ENCODE measurements around the gene CDIPT.
"Not testable (repeated sequence)": the region's sequence is repeated elsewhere in the genome, so short reads cannot be mapped to it uniquely, and the experiment has no call there.

CDIPT gene

DNA sequence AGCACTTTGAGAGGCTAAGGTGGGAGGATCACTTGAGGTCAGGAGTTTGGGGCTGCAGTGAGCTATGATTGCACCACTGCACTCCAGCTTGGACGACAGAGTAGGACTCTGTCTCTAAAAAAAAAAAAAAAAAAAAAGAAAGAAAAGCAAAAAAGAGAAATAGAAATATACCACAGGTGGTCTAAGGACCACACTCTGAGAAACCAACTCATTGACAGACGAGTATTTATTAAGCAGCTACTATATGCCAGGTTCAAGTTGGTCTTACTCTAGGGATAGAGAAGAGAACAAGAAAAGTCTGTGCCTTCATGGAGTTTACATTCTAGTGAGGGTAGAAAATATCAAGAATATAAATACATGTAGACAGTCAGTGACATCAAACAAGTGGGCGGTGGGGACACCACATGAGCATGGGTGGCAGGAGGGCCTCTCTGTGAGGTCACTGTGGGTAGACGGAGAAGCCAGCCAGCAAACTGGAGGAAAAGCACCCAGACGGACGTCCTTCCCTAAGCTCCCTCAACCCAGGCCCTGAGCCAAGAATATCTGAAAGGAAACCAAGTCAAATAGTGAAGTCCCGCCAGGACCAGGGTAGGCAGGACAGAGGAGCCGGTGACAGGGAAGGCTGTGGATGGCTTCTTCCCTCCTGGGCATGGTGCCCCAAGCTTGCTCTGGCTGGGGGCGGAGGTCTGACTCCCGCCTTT, 4.7 kb downstream of the CDIPT start:
- DNase-seq (ENCODE audit: low read depth in 3 of 3): no peak

DNA sequence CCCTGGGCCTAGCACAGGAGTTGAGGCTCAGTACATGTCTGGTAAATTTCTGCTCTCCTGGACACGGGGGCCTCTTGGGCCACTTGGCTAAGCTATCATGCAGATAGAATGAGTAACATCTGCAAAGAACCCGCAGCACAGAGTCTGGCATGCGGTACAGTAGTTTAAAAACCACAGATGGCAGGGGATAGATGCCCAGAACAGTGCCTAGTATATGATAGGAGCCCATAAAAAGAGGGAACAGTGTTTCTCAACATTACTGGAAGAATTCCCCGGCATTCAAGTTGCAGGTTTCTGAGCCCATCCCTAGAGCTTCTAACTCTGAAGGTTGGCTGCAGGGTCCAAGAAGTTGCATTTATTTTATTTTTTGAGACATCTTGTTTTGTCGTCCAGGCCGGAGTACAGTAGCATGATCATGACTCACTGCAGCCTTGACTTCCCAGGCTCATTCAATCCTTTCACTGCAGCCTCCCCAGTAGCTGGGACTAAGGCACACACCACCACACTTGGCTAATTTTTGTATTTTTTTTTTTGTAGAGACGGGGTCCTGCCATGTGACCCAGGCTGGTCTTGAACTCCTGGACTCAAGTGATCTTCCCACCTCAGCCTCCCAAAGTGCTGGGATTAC, 5.8 kb downstream of the CDIPT start:
- no peak for DNase-seq (ENCODE audit: low read depth in 3 of 3)

DNA sequence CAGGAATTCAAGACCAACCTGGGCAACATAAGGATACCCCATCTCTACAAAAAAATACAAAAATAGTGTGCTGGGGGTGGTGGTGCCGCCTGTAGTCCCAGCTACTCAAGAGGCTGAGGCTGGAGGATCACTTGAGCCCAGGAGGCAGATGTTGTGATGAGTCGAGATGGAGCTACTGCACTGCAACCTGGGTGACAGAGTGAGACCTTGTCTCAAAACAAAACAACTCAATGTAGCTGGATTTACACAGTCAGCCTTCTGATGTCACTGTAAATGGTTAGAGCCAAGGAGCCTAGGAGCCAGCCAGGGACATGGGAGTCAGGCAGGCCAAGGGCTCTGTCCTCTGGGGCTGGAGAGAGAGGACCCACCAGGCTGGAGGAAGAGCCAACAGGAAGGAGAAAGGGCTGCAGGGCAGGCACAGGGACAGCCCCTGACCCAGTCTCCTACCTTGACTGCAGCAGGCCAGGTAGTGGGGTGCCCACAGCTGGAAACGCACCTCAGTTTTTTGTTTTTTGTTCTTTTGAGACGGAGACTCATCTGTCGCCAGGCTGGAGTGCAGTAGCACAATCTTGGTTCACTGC, 8.4 kb downstream of the CDIPT start:
- DNase-seq (ENCODE audit: low read depth in 3 of 3): no peak

DNA sequence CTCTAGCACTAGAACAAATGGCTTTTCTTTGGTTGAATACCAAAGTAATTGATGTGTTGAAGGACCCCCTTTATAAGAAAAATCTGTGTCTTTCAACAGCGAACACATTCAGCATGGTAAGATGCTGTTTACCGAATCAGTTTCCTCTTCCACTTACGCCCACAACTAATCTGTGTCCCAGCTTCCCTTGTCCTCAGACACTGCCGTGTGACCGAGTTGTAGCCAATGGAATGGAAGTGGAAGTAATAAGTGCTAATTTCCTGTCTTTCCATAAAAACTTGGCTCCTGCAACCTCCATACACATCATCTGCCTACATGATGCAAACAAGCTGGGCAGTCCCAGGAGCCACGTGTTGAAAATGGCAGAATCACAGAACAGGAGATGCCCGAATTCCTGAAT, 10.4 kb downstream of the CDIPT start:
- no peak for DNase-seq (ENCODE audit: low read depth in 3 of 3)

DNA sequence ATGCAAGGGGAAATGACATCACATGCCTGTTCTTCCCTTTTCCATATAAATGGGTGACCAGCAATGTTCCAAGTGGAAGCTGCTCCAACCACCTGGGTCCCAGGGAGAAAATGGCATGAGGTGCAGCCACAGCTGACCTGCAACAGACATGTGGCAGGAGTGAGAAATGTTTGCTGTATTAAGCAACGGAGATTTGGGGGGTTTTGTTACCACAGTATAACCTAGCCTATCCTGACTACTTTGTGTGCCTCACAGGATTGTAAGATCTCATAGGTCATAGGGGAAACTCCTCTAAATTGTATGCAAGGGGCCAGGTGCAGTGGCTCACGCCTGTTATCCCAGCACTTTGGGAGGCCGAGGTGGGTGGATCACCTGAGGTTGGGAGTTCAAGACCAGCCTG, 12.0 kb downstream of the CDIPT start:
- DNase-seq (ENCODE audit: low read depth in 3 of 3): no peak

DNA sequence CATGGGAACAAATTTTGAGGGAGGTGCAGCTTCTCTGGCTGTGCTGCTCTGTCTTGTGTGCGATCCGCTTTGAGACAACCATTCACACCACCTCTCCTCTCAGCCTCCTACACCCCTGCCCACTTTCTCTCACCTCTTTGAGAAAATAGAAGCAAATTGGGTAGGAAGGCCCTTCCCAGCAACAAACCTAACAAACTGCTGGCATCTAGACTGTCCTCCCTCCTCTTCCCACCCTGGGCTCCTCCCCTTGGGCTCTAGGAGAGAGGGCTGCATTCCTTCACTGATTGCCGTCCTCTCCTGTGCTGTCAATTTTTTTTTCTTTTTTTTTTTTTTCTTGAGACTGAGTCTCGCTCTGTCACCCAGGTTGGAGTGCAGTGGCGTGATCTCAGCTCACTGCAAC, 13.5 kb downstream of the CDIPT start:
- DNase-seq (ENCODE audit: low read depth in 3 of 3): no peak

DNA sequence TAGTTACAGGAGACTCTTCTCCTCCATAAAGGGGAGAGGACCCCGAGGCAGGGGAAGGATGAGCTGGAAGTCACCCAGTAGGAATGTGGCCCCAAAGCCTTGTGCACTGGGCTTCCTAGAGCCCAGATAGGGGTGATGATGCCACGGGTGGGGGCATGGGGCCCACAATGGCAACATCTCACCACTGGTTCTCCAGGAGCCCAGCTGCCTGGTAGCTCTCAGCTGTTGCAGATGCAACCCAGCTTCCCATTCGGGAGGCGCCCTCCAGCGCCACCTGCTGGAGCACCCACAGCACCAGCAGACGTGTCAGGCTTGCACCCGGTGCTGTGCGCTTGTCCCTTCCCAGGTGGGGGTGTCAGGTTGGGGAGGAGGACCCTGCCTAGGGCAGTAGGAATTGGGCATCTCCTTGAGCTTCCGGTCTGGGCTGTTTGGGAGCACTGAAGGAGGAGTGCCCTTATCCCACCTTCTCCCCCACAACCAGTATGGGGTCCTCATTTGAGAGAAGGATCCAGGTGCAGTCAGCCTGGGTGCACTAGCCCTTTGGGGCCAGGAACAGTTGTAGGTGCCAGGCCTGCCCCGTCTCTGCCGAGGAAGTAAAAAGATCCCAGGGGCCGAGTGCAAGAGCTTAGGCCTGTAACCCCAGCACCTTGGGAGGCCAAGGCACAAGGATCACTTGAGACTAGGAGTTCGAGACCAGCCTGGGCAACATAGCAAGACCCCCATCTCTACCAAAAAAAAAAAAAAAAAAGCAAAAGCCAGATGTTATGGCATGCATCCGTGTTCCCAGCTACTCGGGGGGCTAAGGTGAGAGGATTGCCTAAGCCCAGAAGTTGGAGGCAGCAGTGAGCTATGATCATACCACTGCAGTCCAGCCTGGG, 14.4 kb downstream of the CDIPT start:
- peak; percentile 64 to 77 (median 68) for DNase-seq (ENCODE audit: low read depth in 3 of 3)

DNA sequence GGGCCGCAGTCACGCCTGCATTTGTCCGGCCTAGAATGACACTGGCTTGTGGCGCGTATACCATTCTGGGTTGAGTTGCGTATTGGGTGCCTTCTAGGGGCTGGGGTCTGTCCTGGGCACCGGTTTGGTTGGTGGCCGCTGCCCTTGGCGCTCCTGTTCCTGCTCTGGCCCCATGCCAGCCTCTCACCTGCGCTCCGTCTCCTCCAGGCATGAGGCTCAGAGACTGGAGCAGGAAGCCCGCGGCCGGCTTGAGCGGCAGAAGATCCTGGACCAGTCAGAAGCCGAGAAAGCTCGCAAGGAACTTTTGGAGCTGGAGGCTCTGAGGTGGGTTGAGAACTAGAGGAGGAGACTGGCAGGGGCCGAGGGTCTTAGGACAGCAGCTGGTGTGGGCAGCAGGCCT, 17.4 kb downstream of the CDIPT start:
- DNase-seq (ENCODE audit: low read depth in 3 of 3): no peak

DNA sequence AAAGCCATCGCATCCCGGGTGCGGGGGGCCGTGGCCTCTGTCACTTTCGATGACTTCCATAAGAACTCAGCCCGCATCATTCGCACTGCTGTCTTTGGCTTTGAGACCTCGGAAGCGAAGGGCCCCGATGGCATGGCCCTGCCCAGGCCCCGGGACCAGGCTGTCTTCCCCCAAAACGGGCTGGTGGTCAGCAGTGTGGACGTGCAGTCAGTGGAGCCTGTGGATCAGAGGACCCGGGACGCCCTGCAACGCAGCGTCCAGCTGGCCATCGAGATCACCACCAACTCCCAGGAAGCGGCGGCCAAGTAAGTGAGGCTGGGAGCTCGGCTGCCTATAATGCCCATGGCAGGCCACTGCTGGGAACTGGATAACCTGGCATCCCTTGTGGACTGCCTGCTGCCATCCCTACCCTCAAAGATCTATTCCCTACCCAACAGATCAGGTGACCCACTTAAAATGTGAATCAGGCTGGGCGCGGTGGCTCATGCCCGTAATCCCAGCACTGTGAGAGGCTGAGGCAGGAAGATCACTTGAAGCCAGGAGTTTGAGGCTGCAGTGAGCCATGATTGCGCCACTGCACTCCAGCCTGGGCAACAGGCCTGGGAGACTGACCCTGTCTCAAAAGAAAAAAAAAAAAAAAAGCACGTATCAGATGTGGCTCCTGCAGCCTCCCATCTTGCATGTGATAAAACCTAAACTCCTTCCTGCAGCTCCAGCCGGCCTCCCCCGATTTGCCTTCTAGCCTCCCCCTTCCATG, 18.3 kb downstream of the CDIPT start:
- no peak for DNase-seq (ENCODE audit: low read depth in 3 of 3)

DNA sequence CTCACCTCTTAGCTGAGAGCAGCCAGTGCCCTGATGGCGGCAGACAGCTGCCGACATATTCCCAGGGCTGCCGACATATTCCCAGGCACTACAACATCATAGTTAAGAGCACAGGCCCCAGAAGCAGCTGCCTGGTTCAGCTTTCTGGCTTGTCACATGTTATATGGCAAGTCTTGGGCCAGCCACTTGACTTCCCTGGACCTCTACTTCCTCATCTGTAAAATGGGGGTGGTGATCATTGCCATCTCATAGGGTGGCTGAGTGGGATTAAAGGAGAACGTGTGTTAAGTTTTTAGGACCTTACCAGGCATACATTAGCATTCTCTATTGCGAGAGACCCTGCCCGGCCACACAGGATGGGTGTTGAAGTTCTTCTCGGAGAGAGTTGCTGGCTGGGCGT, 19.1 kb downstream of the CDIPT start:
- DNase-seq (ENCODE audit: low read depth in 3 of 3): no peak

DNA sequence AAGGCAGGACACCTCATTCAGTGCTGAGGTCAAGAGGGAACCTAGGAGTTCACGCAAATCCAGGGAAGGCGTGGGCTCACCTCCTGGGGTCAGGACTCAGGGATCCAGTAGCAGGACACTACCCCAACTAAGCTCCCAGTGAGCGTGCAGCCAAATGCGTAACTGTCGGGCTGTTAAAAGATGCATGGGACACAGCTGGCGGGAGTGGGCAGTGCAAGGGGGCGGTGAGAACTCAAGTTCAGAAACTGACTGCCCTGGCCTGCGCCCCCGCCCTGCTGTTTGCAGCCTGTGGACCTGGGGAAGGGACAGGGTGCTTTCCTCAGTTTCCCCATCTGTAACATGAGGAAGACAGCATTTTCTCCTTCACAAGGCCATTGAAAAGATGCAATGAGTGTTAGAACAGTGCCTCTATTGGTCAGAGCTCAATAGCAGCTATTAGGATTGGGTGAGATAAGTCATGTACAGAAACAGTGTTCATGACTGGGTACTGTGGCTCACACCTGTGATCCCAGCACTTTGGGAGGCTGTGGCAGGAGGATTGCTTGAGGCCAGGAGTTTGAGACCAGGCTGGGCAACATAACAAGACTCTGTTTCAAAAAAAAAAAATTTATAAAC, 20.2 kb downstream of the CDIPT start:
- DNase-seq (ENCODE audit: low read depth in 3 of 3): no peak

DNA sequence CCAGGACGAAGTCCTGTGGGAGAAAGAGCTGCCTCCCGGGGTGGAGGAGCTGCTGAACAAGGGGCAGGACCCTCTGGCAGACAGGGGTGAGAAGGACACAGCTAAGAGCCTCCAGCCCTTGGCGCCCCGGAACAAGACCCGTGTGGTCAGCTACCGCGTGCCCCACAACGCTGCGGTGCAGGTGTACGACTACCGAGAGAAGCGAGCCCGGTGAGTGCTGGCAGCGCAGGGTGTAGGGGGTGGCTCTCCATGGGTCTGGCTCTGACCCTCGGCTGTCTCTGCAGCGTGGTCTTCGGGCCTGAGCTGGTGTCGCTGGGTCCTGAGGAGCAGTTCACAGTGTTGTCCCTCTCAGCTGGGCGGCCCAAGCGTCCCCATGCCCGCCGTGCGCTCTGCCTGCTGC, 21.4 kb downstream of the CDIPT start:
- no peak for DNase-seq (ENCODE audit: low read depth in 3 of 3)

DNA sequence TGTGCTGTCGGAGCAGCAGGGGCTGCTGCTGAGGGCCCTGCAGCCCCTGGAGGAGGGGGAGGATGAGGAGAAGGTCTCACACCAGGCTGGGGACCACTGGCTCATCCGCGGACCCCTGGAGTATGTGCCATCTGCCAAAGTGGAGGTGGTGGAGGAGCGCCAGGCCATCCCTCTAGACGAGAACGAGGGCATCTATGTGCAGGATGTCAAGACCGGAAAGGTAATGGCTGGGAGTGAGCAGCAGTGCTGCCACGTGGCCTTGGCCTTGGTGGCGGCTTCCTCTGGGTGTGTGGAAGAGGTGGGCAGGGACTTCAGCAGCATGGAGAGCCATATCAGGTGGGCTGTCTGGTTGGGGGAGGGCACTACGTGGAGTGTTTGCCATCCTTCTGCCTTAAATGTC, 22.8 kb downstream of the CDIPT start:
- no peak for DNase-seq (ENCODE audit: low read depth in 3 of 3)

DNA sequence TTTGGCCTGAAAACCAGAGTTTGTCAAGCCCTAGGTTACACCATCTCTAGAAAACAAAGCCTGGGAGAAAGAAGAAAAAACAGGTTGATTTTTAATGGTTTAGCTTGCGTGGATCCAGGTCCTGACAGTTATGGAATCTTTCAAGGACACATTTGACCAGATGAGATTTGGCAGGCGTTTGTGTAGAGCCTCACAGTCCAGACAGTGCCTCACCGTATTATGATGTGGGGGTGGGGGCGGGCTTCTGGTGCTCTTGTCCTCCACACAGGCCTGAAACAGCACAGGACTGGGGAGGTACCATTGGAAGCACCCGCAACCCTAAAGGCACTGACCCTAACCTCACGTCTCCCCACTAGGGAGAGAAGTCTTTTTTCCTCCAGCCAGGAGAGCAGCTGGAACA, 23.2 kb downstream of the CDIPT start:
- no peak for DNase-seq (ENCODE audit: low read depth in 3 of 3)

DNA sequence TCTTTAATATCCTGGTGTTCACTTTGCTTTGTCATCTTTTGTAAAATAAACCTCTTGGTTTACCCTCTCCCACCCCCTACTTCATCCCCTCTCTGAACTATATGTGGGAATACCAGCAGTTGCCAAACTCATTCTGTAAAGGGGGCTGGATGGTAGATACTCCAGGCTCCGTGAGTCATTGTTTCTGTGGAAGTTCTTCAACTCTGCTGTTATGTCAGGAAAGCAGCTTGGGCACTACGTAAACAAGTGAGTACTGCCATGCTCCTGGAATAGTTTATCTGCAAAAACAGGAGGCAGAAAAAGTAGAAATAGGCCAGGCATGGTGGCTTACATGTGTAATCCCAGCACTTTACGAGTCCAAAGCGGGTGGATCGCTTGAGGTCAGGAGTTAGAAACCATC, 25.2 kb downstream of the CDIPT start:
- no peak for DNase-seq (ENCODE audit: low read depth in 3 of 3)

DNA sequence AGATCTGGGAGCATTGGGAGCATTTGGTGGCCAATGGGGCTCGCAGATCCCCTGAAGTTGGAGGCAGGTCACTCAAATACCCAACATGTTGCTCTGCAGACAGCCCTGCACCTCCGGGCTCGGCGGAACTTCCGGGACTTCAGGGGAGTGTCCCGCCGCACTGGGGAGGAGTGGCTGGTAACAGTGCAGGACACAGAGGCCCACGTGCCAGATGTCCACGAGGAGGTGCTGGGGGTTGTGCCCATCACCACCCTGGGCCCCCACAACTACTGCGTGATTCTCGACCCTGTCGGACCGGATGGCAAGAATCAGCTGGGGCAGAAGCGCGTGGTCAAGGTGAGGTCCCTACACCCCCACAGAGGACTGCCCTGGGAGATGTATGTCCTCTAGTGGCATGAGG, 26.4 kb downstream of the CDIPT start:
- DNase-seq (ENCODE audit: low read depth in 3 of 3): no peak

DNA sequence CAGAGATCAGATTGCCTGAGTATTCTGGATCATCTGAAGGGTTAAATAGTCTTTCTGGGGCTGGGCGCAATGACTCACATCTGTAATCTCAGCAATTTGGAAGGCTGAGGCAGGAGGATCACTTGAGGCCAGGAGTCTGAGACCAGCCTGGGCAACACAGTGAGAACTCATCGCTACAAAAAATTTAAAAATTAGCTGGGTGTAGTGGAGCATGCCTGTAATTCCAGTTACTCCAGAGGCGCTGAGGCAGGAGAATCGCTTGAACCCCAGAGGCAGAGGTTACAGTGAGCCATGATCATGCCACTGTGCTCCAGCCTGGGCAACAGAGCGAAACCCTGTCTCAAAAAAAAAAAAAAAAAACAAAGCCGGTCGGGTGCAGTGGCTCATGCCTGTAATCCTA, 27.1 kb downstream of the CDIPT start:
- no peak for DNase-seq (ENCODE audit: low read depth in 3 of 3)

DNA sequence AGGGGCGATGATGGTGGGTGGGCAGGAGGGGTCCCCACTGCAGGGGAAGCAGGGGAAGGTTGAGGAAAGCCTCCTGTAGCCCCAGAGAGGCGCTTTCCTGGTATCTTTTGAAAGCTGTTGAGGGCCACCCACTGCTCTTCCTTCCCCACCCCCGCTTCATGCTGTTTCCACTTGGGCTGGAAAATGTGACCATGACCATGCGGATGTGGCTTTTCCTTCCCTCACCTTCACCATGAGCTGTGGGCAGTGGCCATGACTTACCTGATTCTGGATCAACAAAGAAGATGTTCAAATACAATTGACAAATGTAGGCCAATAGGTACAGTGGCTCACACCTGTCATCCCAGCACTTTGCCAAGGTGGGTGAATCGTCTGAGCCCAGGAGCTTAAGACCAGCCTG, 28.9 kb downstream of the CDIPT start:
- no peak for DNase-seq (ENCODE audit: low read depth in 3 of 3)

DNA sequence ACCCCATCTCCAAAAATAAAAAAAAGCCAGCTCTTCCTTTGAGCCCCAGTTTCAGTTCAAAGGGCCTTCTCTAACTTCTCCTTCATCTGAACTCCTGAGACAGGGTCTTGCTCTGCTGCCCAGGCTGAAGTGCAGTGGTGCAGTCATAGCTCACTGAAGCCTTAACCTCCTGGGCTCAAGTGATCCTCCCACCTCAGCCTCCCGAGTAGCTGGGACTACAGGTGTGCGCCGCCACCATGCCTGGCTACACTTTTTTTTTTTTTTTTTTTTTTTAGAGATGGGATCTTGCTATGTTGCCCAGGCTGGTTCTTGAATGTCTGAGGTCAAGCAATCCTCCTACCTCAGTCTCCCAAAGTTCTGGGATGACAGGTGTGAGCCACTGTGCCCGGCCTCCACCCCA, 29.8 kb downstream of the CDIPT start:
- DNase-seq (ENCODE audit: low read depth in 3 of 3): not testable (repeated sequence)

DNA sequence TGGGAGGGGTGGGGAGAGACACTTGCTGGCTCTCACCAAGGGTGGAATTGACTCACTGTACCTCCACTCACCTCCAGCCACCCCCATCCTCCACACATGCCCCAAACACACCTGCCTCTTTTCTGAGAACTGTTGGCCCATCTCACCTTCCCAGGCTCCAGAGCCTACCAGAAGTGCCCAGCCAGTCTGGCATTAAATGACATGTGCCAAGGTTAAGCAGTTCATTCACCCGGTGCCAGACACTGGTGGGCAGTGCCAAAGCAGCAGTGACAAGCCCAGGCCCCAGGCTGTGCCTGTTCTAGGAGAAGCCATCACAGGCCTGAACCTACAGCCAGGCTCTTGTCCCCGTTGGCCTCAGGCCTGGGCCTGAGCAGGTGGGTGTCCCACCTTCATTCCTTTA, 31.5 kb downstream of the CDIPT start:
- no peak for DNase-seq (ENCODE audit: low read depth in 3 of 3)

DNA sequence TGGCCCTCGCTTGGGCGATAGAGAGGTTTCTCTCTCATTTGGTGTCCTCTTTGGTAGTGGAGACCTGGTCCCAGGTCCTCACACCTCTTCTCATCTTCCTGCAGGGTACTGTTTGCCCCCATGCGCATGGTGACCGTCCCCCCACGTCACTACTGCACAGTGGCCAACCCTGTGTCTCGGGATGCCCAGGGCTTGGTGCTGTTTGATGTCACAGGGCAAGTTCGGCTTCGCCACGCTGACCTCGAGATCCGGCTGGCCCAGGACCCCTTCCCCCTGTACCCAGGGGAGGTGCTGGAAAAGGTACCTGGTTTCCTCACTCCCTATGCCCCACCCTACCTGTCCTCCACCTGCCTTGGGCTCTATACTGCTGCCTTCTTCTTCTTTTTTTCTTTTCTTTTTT, 32.3 kb downstream of the CDIPT start:
- DNase-seq (ENCODE audit: low read depth in 3 of 3): no peak

DNA sequence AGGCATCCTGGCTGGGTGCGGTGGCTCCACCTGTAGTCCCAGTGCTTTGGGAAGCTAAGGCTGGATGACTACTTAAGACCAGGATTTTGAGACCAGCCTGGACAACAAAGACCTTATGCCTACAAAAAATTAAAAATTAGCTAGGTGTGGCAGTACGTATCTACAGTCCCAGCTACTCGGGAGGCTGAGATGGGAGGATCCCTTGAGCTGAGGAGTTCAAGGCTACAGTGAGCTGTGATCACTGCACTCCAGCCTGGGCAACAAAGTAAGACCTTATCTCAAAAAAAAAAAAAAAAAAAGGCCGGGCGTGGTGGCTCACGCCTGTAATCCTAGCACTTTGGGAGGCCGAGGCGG, 36.7 kb downstream of the CDIPT start:
- DNase-seq (ENCODE audit: low read depth in 3 of 3): no peak
